Stromal cell of bone marrow (primary cell): ENCODE data around the gene FCHO2.
A peak's percentile ranks its signal among the peaks of the same experiment; 100 is the strongest.
"Not testable (repeated sequence)": the region's sequence is repeated elsewhere in the genome, so short reads cannot be mapped to it uniquely, and the experiment has no call there.

Experiments used
- DNase-seq: peaks from one replicate; pipeline ENCODE4 v3.0.0-alpha.2; 2012; ENCODE audit warnings: low read depth

Gene FCHO2

GRCh38 chr5:72956324-72957140 is 691 bp downstream of the FCHO2 start:
- no peak for DNase-seq

GRCh38 chr5:72957337-72957736 is 1.5 kb downstream of the FCHO2 start:
- DNase-seq, result no peak

- no peak for DNase-seq
Measured at GRCh38 chr5:72959257-72959656, 3.4 kb downstream of the FCHO2 start.

GRCh38 chr5:72974481-72974880 is 18.6 kb downstream of the FCHO2 start:
- DNase-seq, result not testable (repeated sequence)

- DNase-seq, result not testable (repeated sequence)
Measured at GRCh38 chr5:72976810-72977209, 21.0 kb downstream of the FCHO2 start.

GRCh38 chr5:72985719-72986118 is 29.9 kb downstream of the FCHO2 start:
- no peak for DNase-seq

GRCh38 chr5:72988769-72989168 is 32.9 kb downstream of the FCHO2 start:
- DNase-seq, result no peak

GRCh38 chr5:72991394-72991793 is 35.6 kb downstream of the FCHO2 start:
- no peak for DNase-seq

GRCh38 chr5:72994578-72994977 is 38.7 kb downstream of the FCHO2 start:
- DNase-seq, result no peak

- DNase-seq, result no peak
Measured at GRCh38 chr5:72996632-72997031, 40.8 kb downstream of the FCHO2 start.

GRCh38 chr5:72999916-73000315 is 44.1 kb downstream of the FCHO2 start:
- DNase-seq, result no peak

GRCh38 chr5:73005886-73006285 is 50.0 kb downstream of the FCHO2 start:
- no peak for DNase-seq

- no peak for DNase-seq
Measured at GRCh38 chr5:73007051-73007450, 51.2 kb downstream of the FCHO2 start.

GRCh38 chr5:73008831-73009230 is 53.0 kb downstream of the FCHO2 start:
- no peak for DNase-seq

- DNase-seq, result not testable (repeated sequence)
Measured at GRCh38 chr5:73011612-73012011, 55.8 kb downstream of the FCHO2 start.

- no peak for DNase-seq
Measured at GRCh38 chr5:73018892-73019291, 63.1 kb downstream of the FCHO2 start.

- DNase-seq, result no peak
Measured at GRCh38 chr5:73019766-73020165, 63.9 kb downstream of the FCHO2 start.

- DNase-seq, result no peak
Measured at GRCh38 chr5:73022471-73023169, 66.8 kb downstream of the FCHO2 start.

GRCh38 chr5:73024946-73025544 is 69.2 kb downstream of the FCHO2 start:
- peak; percentile 5 for DNase-seq

GRCh38 chr5:73027361-73027760 is 71.5 kb downstream of the FCHO2 start:
- DNase-seq, result no peak

GRCh38 chr5:73027816-73028215 is 72.0 kb downstream of the FCHO2 start:
- DNase-seq, result no peak

- peak; percentile 1 for DNase-seq
Measured at GRCh38 chr5:73028991-73029595, 73.3 kb downstream of the FCHO2 start.

GRCh38 chr5:73030531-73030930 is 74.7 kb downstream of the FCHO2 start:
- DNase-seq, result no peak
